Endothelial cell (in vitro differentiated cells): ENCODE data around the gene EIF4E3. TPM values are rescaled to one million over a fixed set of nuclear protein-coding genes. Genes with fewer than 3 reads are reported as not detected.

Experiments used
- DNase-seq: peaks from one replicate; pipeline ENCODE4 v3.0.0; 2021; ENCODE audit warnings: low spot score
- H3K27ac Mint-ChIP-seq: one replicate; pipeline ENCODE4 v1.8.0; 2021; ENCODE audit warnings: mixed read lengths, inconsistent platforms; ENCODE audit not compliant: unreplicated experiment
- H3K27me3 Mint-ChIP-seq: one replicate; pipeline ENCODE4 v1.8.0; 2021; ENCODE audit warnings: mild to moderate bottlenecking, moderate library complexity, mixed read lengths, inconsistent platforms; ENCODE audit not compliant: unreplicated experiment
- H3K36me3 Mint-ChIP-seq: one replicate; pipeline ENCODE4 v1.8.0; 2021; ENCODE audit warnings: mild to moderate bottlenecking, low read depth, mixed read lengths, inconsistent platforms; ENCODE audit not compliant: unreplicated experiment
- H3K4me1 Mint-ChIP-seq: one replicate; pipeline ENCODE4 v1.8.0; 2021; ENCODE audit warnings: mild to moderate bottlenecking, mixed read lengths, inconsistent platforms; ENCODE audit not compliant: unreplicated experiment
- H3K4me3 Mint-ChIP-seq: one replicate; pipeline ENCODE4 v1.8.0; 2021; ENCODE audit warnings: mild to moderate bottlenecking, mixed read lengths, inconsistent platforms; ENCODE audit not compliant: unreplicated experiment
- H3K9me3 Mint-ChIP-seq: one replicate; pipeline ENCODE4 v1.8.0; 2021; ENCODE audit warnings: mixed read lengths, inconsistent platforms; ENCODE audit not compliant: unreplicated experiment
- total RNA-seq: library from RNA; stranded (reverse); fragmentation: NEBNext Ultra II Directional; extraction: Animal tissue kit (Norgen Biotek cat#: 25700); gene quantifications from one replicate; pipeline ENCODE4 v1.2.1, GENCODE V29; 2021; ENCODE audit not compliant: unreplicated experiment
- TF ChIP-seq, protein P1 (sequence below): fragments of 200-600 bp; sonication (generic); IDR thresholded peaks from one replicate; pipeline ENCODE4 v1.5.0; 2021; ENCODE audit warnings: antibody characterized with exemption; ENCODE audit not compliant: unreplicated experiment

The EIF4E3 gene
- total RNA-seq, 1 donor from 2014 or later, result 5.2 TPM

DNA sequence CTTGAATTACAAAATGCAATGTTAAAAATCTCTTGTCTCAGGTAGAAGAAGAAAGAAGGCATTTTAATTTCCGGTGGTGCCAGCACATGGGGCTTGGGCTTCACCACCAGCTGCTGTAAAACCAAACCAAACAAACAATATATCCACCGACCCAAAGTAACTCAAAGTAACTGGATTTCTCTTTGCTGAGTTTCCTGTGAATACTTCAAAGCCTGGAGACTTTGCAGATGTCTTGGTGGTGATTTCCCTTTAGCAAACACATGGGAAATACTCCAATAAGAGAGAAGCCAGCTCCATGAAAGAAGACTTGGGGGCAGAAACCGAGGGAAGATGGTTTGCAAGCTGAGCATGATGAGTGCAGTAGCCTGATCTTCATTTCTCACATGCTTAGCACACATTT lies 62.6 kb downstream of the EIF4E3 start:
- H3K9me3 Mint-ChIP-seq, result no peaks in the 10 kb centered on the region
- no peak for DNase-seq
- TF ChIP-seq, protein P1, sequence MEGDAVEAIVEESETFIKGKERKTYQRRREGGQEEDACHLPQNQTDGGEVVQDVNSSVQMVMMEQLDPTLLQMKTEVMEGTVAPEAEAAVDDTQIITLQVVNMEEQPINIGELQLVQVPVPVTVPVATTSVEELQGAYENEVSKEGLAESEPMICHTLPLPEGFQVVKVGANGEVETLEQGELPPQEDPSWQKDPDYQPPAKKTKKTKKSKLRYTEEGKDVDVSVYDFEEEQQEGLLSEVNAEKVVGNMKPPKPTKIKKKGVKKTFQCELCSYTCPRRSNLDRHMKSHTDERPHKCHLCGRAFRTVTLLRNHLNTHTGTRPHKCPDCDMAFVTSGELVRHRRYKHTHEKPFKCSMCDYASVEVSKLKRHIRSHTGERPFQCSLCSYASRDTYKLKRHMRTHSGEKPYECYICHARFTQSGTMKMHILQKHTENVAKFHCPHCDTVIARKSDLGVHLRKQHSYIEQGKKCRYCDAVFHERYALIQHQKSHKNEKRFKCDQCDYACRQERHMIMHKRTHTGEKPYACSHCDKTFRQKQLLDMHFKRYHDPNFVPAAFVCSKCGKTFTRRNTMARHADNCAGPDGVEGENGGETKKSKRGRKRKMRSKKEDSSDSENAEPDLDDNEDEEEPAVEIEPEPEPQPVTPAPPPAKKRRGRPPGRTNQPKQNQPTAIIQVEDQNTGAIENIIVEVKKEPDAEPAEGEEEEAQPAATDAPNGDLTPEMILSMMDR, result no peak
- H3K4me3 Mint-ChIP-seq, result no peak overlapping the region
- H3K4me1 Mint-ChIP-seq, result peaks cover 5% of the 10 kb centered on the region
- no peak overlapping the region for H3K27ac Mint-ChIP-seq
- H3K36me3 Mint-ChIP-seq, result no peaks in the 10 kb centered on the region
- H3K27me3 Mint-ChIP-seq, result peaks cover 1% of the 10 kb centered on the region

DNA sequence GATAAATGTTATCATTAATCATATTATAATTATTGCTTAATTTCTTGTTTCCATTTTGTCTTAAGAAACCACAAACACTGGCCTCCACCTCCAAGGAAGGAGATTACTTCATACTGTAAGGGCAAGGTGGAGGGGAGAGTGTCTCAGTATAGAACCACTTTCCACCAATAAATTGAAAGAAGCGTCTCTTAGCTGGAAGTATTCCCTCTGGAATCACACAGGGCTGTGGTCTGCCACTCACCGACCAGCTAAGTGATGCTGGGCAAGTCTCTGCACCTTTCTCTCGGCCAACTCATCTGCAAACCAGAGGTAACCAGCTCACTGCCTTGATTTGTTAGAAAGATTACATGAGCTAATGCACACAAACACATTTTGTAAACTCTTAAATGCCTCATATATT lies 63.1 kb downstream of the EIF4E3 start:
- H3K4me3 Mint-ChIP-seq, result no peak overlapping the region
- no peaks in the 10 kb centered on the region for H3K36me3 Mint-ChIP-seq
- H3K4me1 Mint-ChIP-seq, result peaks cover 5% of the 10 kb centered on the region
- peaks cover 1% of the 10 kb centered on the region for H3K27me3 Mint-ChIP-seq
- no peak overlapping the region for H3K27ac Mint-ChIP-seq
- TF ChIP-seq, protein P1, result no peak
- no peak for DNase-seq
- H3K9me3 Mint-ChIP-seq, result no peaks in the 10 kb centered on the region

DNA sequence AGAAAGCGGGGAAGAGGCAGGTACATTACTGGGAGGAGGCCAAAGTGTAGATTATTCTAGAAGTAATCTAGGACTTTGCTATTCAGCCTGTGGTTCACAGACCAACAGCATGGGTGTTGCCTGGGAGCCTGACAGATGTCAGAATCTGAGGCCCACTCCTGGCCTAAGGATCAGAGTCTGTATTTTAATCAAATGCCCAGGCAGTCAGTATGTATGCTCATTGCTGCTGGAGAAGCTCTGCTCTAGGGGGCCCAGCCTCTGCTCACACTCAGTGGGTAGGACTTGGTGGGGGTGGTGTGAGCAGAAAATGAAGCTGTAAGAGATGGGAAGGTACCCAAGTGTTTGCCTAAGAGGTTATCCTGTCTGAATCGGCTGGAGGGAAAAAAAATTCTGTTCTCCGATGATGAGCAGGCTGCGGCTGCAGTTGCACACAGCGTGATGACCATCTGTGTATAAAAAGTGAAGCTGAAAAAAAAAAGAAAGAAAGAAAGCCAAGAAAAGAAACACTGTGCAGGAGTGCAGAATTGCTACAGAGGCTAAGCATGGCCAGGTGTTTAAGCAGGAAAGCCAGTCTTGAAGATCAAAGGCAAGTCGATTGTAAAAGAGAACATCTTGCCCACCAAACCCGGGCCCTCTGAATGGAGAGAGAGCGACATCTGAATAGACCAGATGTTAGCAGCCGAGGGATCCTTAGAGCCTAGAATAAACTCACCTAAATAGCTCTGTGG lies 65.2 kb downstream of the EIF4E3 start:
- Mint-ChIP-seq H3K4me3 (no peak overlapping the region), H3K36me3 (no peaks in the 10 kb centered on the region), H3K27me3 (peaks cover 1% of the 10 kb centered on the region), H3K27ac (no peak overlapping the region), H3K4me1 (peaks cover 5% of the 10 kb centered on the region), H3K9me3 (no peaks in the 10 kb centered on the region)
- TF ChIP-seq, protein P1, result no peak
- DNase-seq, result no peak

DNA sequence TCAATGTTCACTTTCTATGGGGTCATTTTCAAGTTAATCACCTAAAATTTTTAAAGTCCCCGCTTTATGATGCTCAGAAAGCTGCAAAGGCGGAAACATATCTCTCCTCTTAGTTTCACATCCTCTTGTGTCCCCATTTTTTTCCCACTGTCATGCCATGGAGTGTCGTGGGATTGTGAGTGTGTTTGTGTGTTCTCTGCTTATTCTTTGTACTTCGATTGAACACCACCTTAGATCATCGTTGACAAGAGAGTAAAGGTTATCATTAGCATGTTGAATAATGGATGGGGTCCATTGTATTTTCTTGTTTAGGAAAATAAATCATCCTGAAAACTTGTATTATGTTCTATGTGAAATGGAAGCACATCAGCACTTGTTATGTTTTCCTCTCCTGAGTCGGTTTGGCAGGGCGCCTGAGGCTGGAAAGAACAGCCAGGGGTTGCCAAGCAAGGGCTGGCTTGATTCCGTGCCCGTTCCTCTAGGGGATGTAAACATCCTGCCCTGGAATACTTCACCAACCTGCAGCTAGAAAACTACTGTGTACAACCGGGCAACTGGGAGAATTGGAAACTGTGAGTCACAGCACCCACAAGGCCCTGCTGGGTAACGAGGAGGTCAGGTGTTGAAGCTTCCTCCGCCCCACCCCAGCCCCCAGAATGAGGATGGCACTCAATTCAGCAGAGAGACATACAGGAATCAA lies 67.2 kb downstream of the EIF4E3 start:
- Mint-ChIP-seq H3K27me3 (peaks cover 1% of the 10 kb centered on the region), H3K9me3 (no peaks in the 10 kb centered on the region), H3K27ac (no peak overlapping the region)

More for the DNA sequence above, 67.2 kb downstream of the EIF4E3 start:
- Mint-ChIP-seq H3K4me3 (no peak overlapping the region), H3K36me3 (no peaks in the 10 kb centered on the region), H3K4me1 (peaks cover 17% of the 10 kb centered on the region)
- TF ChIP-seq, protein P1, result no peak
- no peak for DNase-seq
